HEK293 (cell line): Measurements from ENCODE around the gene CCDC175.

Experiments
- CTCF ChIA-PET: fragments of 350-600 bp; formaldehyde crosslinking; extraction: SDS; loops from one replicate; lab custom pipeline; 2021; ENCODE audit warnings: antibody characterized with exemption; lab: Yijun Ruan, JAX
- POLR2A ChIA-PET: fragments of 300-600 bp; formaldehyde crosslinking; extraction: SDS; loops from one replicate; lab custom pipeline; 2020; ENCODE audit warnings: antibody characterized with exemption, inconsistent platforms; lab: Yijun Ruan, JAX
- H3K27ac ChIP-seq: fragments of 200-500 bp; sonication (Bioruptor generic); 2 replicates; pipeline ENCODE4 v1.5.1; 2014; ENCODE audit warnings: low read depth, low read length, control low read depth, inconsistent platforms; ENCODE audit errors: extremely low read depth
- H3K36me3 ChIP-seq, 2 experiments: fragments of 200-500 bp in 1 of 2; sonication (Bioruptor generic) in 1 of 2; 1 replicate in 1 of 2; 2 replicates in 1 of 2; pipeline ENCODE4 v1.5.1; 2014 to 2017; ENCODE audit warnings: inconsistent platforms in 2 of 2, low read length in 2 of 2; ENCODE audit not compliant: control insufficient read depth in 2 of 2, insufficient read depth in 1 of 2
- H3K4me1 ChIP-seq: fragments of 200-500 bp; sonication (Bioruptor generic); 2 replicates; pipeline ENCODE4 v1.5.1; 2014; ENCODE audit warnings: mild to moderate bottlenecking, low read length, inconsistent platforms; ENCODE audit not compliant: control insufficient read depth, insufficient read depth
- H3K4me3 ChIP-seq: 2 replicates; pipeline ENCODE4 v1.5.1; 2011; ENCODE audit warnings: low read depth, mild to moderate bottlenecking, control low read depth, low read length, moderate library complexity
- H3K9me3 ChIP-seq: fragments of 200-500 bp; sonication (Bioruptor generic); 2 replicates; pipeline ENCODE4 v1.5.1; 2014; ENCODE audit warnings: low read depth, low read length, inconsistent platforms; ENCODE audit not compliant: control insufficient read depth, insufficient read depth
- AEBP2 ChIP-seq: fragments of 450-650 bp; formaldehyde crosslinking; IDR thresholded peaks from 2 replicates; pipeline ENCODE4 v1.5.1; 2016; ENCODE audit warnings: missing biosample characterization, missing genetic modification characterization, borderline replicate concordance
- GLIS1 ChIP-seq: fragments of 450-650 bp; formaldehyde crosslinking; IDR thresholded peaks from 2 replicates; pipeline ENCODE4 v1.5.1; 2016; ENCODE audit warnings: missing biosample characterization, missing genetic modification characterization
- KLF8 ChIP-seq: fragments of 450-650 bp; formaldehyde crosslinking; IDR thresholded peaks from 2 replicates; pipeline ENCODE4 v1.5.1; 2016; ENCODE audit warnings: missing biosample characterization, missing genetic modification characterization
- ZFP37 ChIP-seq: fragments of 450-650 bp; formaldehyde crosslinking; IDR thresholded peaks from 2 replicates; pipeline ENCODE4 v1.5.1; 2016; ENCODE audit warnings: missing biosample characterization, missing genetic modification characterization
- ZNF133 ChIP-seq: fragments of 450-650 bp; formaldehyde crosslinking; IDR thresholded peaks from 2 replicates; pipeline ENCODE4 v1.5.1; 2016; ENCODE audit warnings: missing biosample characterization, missing genetic modification characterization
- ZNF19 ChIP-seq: fragments of 450-650 bp; formaldehyde crosslinking; IDR thresholded peaks from 2 replicates; pipeline ENCODE4; 2016; ENCODE audit warnings: missing biosample characterization, missing genetic modification characterization, low read depth
- ZNF202 ChIP-seq: fragments of 450-650 bp; formaldehyde crosslinking; IDR thresholded peaks from 2 replicates; pipeline ENCODE4 v1.5.1; 2016; ENCODE audit warnings: missing biosample characterization, missing genetic modification characterization, borderline replicate concordance
- ZNF274 ChIP-seq, 2 experiments: fragments of 200-500 bp in 1 of 2; fragments of 450-650 bp in 1 of 2; sonication (Bioruptor generic) in 1 of 2; formaldehyde crosslinking in 1 of 2; IDR thresholded peaks; 2 replicates each; pipeline versions ENCODE4 v1.5.1 to v1.6.1; 2014 to 2016; ENCODE audit warnings: borderline replicate concordance in 1 of 2, inconsistent platforms in 1 of 2, low read length in 1 of 2, missing biosample characterization in 1 of 2, missing genetic modification characterization in 1 of 2
- ZNF302 ChIP-seq: fragments of 450-650 bp; formaldehyde crosslinking; IDR thresholded peaks from 2 replicates; pipeline ENCODE4 v1.5.1; 2016; ENCODE audit warnings: missing biosample characterization, missing genetic modification characterization, low read depth
- ZNF350 ChIP-seq: fragments of 450-650 bp; formaldehyde crosslinking; IDR thresholded peaks from 2 replicates; pipeline ENCODE4 v1.5.0; 2017; ENCODE audit warnings: missing biosample characterization, mild to moderate bottlenecking, missing genetic modification characterization
- ZNF404 ChIP-seq: fragments of 450-650 bp; formaldehyde crosslinking; IDR thresholded peaks from 2 replicates; pipeline ENCODE4 v1.5.1; 2017; ENCODE audit warnings: missing biosample characterization, missing genetic modification characterization
- ZNF433 ChIP-seq: fragments of 450-650 bp; formaldehyde crosslinking; IDR thresholded peaks from 2 replicates; pipeline ENCODE4 v1.5.1; 2016; ENCODE audit warnings: missing biosample characterization, missing genetic modification characterization, low read depth
- ZNF518A ChIP-seq: fragments of 450-650 bp; formaldehyde crosslinking; conservative IDR thresholded peaks from 2 replicates; pipeline ENCODE4 v1.5.1; 2016; ENCODE audit warnings: low read depth, missing biosample characterization, missing genetic modification characterization
- ZNF704 ChIP-seq: fragments of 450-650 bp; formaldehyde crosslinking; IDR thresholded peaks from 2 replicates; pipeline ENCODE4 v1.5.1; 2016; ENCODE audit warnings: missing biosample characterization, missing genetic modification characterization
- ZNF843 ChIP-seq: fragments of 450-650 bp; formaldehyde crosslinking; IDR thresholded peaks from 2 replicates; pipeline ENCODE4 v1.5.1; 2016; ENCODE audit warnings: missing biosample characterization, missing genetic modification characterization
- TF ChIP-seq, protein P1 (sequence below): fragments of 450-650 bp; formaldehyde crosslinking; IDR thresholded peaks from 2 replicates; pipeline ENCODE4 v1.5.1; 2016; ENCODE audit warnings: missing biosample characterization, missing genetic modification characterization
- TF ChIP-seq, protein P2 (sequence below): fragments of 450-650 bp; formaldehyde crosslinking; IDR thresholded peaks from 2 replicates; pipeline ENCODE4 v1.5.1; 2016; ENCODE audit warnings: missing biosample characterization, missing genetic modification characterization
- TF ChIP-seq, protein P3 (sequence below): fragments of 450-650 bp; formaldehyde crosslinking; IDR thresholded peaks from 2 replicates; pipeline ENCODE4 v1.5.1; 2016; ENCODE audit warnings: missing biosample characterization, missing genetic modification characterization
- TF ChIP-seq, protein P4 (sequence below): fragments of 450-650 bp; formaldehyde crosslinking; IDR thresholded peaks from 2 replicates; pipeline ENCODE4 v1.5.1; 2017; ENCODE audit warnings: missing biosample characterization, missing genetic modification characterization

CCDC175 gene

DNA sequence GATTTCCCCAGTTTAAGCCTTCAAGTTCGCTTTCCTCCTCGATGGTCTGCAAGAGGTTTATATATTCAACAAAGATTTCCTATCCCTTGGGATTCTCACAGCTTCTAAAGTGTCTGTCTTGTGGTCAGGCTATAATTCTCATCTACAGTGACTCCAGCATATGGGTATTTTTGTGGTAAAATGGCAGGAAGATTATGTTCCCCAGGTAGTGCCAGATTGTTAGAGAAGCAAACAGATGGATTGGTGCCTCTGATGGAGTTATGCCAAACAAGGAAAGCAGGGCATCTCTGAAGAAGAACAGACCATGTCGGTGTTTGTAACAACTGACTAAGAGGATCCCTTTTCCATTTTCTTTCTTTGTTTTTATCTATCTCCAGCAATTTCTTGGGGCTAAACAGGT, 5.5 kb upstream of the CCDC175 start (continued):
- TF ChIP-seq ZNF274 (IDR thresholded peaks at IDR 0.05; ENCODE audit: low read length) (no peak), ZNF274 (tag by site-specific recombination; IDR thresholded peaks at IDR 0.05; ENCODE audit: borderline replicate concordance) (no peak), GLIS1 (no peak), AEBP2 (no peak), ZNF404 (tag by site-specific recombination) (no peak), ZNF704 (tag by site-specific recombination) (no peak)

- Histone ChIP-seq H3K27ac (no peak overlapping the region), H3K4me3 (no peak overlapping the region), H3K36me3 (no peaks in the 10 kb centered on the region), H3K9me3 (no peaks in the 10 kb centered on the region), H3K4me1 (peaks cover 4% of the 10 kb centered on the region)
- CTCF ChIA-PET: no interaction called here
- TF ChIP-seq, protein P1, sequence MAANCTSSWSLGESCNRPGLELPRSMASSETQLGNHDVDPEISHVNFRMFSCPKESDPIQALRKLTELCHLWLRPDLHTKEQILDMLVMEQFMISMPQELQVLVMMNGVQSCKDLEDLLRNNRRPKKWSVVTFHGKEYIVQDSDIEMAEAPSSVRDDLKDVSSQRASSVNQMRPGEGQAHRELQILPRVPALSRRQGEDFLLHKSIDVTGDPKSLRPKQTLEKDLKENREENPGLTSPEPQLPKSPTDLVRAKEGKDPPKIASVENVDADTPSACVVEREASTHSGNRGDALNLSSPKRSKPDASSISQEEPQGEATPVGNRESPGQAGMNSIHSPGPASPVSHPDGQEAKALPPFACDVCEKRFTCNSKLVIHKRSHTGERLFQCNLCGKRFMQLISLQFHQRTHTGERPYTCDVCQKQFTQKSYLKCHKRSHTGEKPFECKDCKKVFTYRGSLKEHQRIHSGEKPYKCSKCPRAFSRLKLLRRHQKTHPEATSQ (tag by site-specific recombination): no peak
- no peak for TF ChIP-seq ZNF433 (tag by site-specific recombination)
- TF ChIP-seq, protein P2, sequence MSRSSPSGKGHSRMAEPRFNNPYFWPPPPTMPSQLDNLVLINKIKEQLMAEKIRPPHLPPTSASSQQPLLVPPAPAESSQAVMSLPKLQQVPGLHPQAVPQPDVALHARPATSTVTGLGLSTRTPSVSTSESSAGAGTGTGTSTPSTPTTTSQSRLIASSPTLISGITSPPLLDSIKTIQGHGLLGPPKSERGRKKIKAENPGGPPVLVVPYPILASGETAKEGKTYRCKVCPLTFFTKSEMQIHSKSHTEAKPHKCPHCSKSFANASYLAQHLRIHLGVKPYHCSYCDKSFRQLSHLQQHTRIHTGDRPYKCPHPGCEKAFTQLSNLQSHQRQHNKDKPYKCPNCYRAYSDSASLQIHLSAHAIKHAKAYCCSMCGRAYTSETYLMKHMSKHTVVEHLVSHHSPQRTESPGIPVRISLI (tag by site-specific recombination): no peak
- no peak for TF ChIP-seq ZFP37
- TF ChIP-seq ZNF350 (tag by site-specific recombination): no peak
- TF ChIP-seq, protein P3, sequence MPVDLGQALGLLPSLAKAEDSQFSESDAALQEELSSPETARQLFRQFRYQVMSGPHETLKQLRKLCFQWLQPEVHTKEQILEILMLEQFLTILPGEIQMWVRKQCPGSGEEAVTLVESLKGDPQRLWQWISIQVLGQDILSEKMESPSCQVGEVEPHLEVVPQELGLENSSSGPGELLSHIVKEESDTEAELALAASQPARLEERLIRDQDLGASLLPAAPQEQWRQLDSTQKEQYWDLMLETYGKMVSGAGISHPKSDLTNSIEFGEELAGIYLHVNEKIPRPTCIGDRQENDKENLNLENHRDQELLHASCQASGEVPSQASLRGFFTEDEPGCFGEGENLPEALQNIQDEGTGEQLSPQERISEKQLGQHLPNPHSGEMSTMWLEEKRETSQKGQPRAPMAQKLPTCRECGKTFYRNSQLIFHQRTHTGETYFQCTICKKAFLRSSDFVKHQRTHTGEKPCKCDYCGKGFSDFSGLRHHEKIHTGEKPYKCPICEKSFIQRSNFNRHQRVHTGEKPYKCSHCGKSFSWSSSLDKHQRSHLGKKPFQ (tag by site-specific recombination): no peak
- POLR2A ChIA-PET: no interaction called here
These were observed 4.3 kb upstream of the CCDC175 start for GRCh38 chr14:59580911-59581310.

GRCh38 chr14:59570122-59570521, 6.5 kb downstream of the CCDC175 start:
- TF ChIP-seq KLF8 (no peak), ZNF19 (tag by site-specific recombination) (no peak), ZNF843 (no peak), ZNF202 (tag by site-specific recombination) (no peak), ZNF518A (tag by site-specific recombination) (no peak), ZNF133 (tag by site-specific recombination) (no peak), ZNF302 (tag by site-specific recombination) (no peak)
- TF ChIP-seq, protein P4, sequence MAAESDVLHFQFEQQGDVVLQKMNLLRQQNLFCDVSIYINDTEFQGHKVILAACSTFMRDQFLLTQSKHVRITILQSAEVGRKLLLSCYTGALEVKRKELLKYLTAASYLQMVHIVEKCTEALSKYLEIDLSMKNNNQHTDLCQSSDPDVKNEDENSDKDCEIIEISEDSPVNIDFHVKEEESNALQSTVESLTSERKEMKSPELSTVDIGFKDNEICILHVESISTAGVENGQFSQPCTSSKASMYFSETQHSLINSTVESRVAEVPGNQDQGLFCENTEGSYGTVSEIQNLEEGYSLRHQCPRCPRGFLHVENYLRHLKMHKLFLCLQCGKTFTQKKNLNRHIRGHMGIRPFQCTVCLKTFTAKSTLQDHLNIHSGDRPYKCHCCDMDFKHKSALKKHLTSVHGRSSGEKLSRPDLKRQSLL: no peak
- ChIA-PET POLR2A (interaction anchor here (0.7 to 1.0 kb wide), 2 partner anchors 86 to 933 kb away, joined by 3 to 4 read pairs; partner anchors contain the start of genes JKAMP and L3HYPDH), CTCF (interaction anchor here (0.6 to 4.0 kb wide), 9 partner anchors 10 to 614 kb away, joined by 3 to 44 read pairs (median 4); no protein-coding TSS in a partner anchor)
- no peak overlapping the region for H3K4me3 ChIP-seq
- H3K27ac ChIP-seq: no peak overlapping the region
- no peaks in the 10 kb centered on the region for H3K36me3 ChIP-seq
- no peaks in the 10 kb centered on the region for H3K9me3 ChIP-seq
- peaks cover 12% of the 10 kb centered on the region for H3K4me1 ChIP-seq
